Activated naive CD4-positive, alpha-beta T cell treated with Interleukin-2 at 50 U/mL for 16 hours (primary cell): ENCODE measurements around the gene GBE1.
"Not testable (repeated sequence)": the region's sequence is repeated elsewhere in the genome, so short reads cannot be mapped to it uniquely, and the experiment has no call there.

Experiments used
- DNase-seq: peaks from one replicate; pipeline ENCODE4 v3.0.0-alpha.2; 2020

The GBE1 gene

GRCh38 chr3:81752604-81753003 is 8.8 kb downstream of the GBE1 start:
- DNase-seq: no peak

- no peak for DNase-seq
Measured at GRCh38 chr3:81749265-81749664, 12.2 kb downstream of the GBE1 start.

GRCh38 chr3:81747280-81747679 is 14.2 kb downstream of the GBE1 start:
- not testable (repeated sequence) for DNase-seq

GRCh38 chr3:81744366-81744765 is 17.1 kb downstream of the GBE1 start:
- DNase-seq: no peak

- DNase-seq: no peak
Measured at GRCh38 chr3:81743096-81744025, 18.1 kb downstream of the GBE1 start.

GRCh38 chr3:81742581-81742980 is 18.9 kb downstream of the GBE1 start:
- DNase-seq: no peak

- no peak for DNase-seq
Measured at GRCh38 chr3:81741216-81741615, 20.2 kb downstream of the GBE1 start.

GRCh38 chr3:81740731-81741130 is 20.7 kb downstream of the GBE1 start:
- DNase-seq: no peak

GRCh38 chr3:81735334-81735733 is 26.1 kb downstream of the GBE1 start:
- DNase-seq: no peak

- DNase-seq: no peak
Measured at GRCh38 chr3:81734742-81735141, 26.7 kb downstream of the GBE1 start.

GRCh38 chr3:81732642-81733041 is 28.8 kb downstream of the GBE1 start:
- no peak for DNase-seq

GRCh38 chr3:81728766-81729544 is 32.5 kb downstream of the GBE1 start:
- no peak for DNase-seq

- no peak for DNase-seq
Measured at GRCh38 chr3:81726735-81727134, 34.7 kb downstream of the GBE1 start.

GRCh38 chr3:81726132-81726531 is 35.3 kb downstream of the GBE1 start:
- no peak for DNase-seq

- no peak for DNase-seq
Measured at GRCh38 chr3:81723732-81724313, 37.6 kb downstream of the GBE1 start.

GRCh38 chr3:81718311-81718710 is 43.1 kb downstream of the GBE1 start:
- no peak for DNase-seq

- DNase-seq: no peak
Measured at GRCh38 chr3:81716870-81717509, 44.5 kb downstream of the GBE1 start.

- DNase-seq: no peak
Measured at GRCh38 chr3:81713031-81713430, 48.4 kb downstream of the GBE1 start.

- no peak for DNase-seq
Measured at GRCh38 chr3:81709606-81710005, 51.8 kb downstream of the GBE1 start.

- DNase-seq: no peak
Measured at GRCh38 chr3:81707996-81708395, 53.4 kb downstream of the GBE1 start.

GRCh38 chr3:81702126-81702525 is 59.3 kb downstream of the GBE1 start:
- DNase-seq: no peak

- DNase-seq: no peak
Measured at GRCh38 chr3:81699536-81700320, 61.7 kb downstream of the GBE1 start.
